Type B pancreatic cell (in vitro differentiated cells): ENCODE results near the gene VSX1. TPM values are rescaled to one million over a fixed set of nuclear protein-coding genes. Genes with fewer than 3 reads are reported as not detected.

Source experiments
- DNase-seq: peaks from one replicate; pipeline ENCODE4 v3.0.0; 2021; ENCODE audit warnings: mixed read lengths; ENCODE audit not compliant: unreplicated experiment; ENCODE audit errors: extremely low spot score
- H3K27ac Mint-ChIP-seq: 2 replicates; pipeline ENCODE4 v1.8.0; 2021; ENCODE audit warnings: mild to moderate bottlenecking, mixed read lengths
- H3K27me3 Mint-ChIP-seq: 2 replicates; pipeline ENCODE4 v1.8.0; 2021; ENCODE audit warnings: mixed read lengths
- H3K36me3 Mint-ChIP-seq: 2 replicates; pipeline ENCODE4 v1.8.0; 2021; ENCODE audit warnings: mixed read lengths
- H3K4me1 Mint-ChIP-seq: one replicate; pipeline ENCODE4 v1.8.0; 2021; ENCODE audit warnings: mixed read lengths; ENCODE audit not compliant: unreplicated experiment
- H3K4me3 Mint-ChIP-seq: 2 replicates; pipeline ENCODE4 v1.8.0; 2021; ENCODE audit warnings: mild to moderate bottlenecking, mixed read lengths
- H3K9me3 Mint-ChIP-seq: 2 replicates; pipeline ENCODE4 v1.8.0; 2021; ENCODE audit warnings: mixed read lengths
- total RNA-seq: library from RNA; stranded (reverse); gene quantifications from 2 replicates; pipeline ENCODE4 v1.2.1, GENCODE V29; 2021; ENCODE audit warnings: low replicate concordance
- TF ChIP-seq, protein P1 (sequence below): fragments of 200-600 bp; sonication (generic); conservative IDR thresholded peaks from 2 replicates; pipeline ENCODE4 v1.5.0; 2021; ENCODE audit warnings: antibody characterized with exemption, mild to moderate bottlenecking

Gene VSX1
- total RNA-seq, 1 donor from 2014 or later = not detected

DNA sequence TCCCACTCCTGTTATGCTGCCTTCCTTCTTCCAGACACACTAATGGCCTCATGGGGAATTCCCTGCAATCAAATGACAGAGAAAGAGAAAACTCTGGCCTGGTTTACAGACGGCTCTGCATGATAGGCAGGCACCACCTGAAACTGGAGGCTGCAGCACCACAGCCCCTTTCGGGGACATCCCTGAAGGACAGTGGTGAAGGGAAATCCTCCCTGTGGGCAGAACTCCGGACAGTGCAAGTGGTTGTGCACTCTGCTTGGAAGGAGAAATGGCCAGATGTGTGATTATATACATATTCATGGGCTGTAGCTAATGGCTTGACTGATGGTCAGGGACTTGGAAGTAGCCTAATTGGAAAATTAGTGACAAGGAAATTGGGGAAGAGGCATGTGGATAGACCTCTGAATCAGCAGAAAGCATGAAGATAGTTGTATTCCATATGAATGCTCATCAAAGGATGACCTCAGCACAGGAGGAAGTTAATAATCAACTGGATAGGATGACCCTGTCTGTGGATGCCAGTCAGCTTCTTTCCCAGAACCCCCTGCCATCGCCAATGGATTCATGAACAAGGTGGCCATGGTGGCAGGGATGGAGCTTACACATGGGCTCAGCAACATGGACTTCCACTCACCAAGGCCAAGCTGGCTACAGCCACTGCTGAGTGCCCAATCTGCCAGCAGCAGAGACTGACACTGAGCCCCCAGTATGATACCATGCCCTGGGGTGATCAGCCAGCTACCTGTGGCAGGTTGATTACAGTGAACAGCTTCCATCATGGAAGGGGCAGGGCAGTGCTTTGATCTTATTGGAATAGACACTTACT is 44.5 kb upstream of the VSX1 start:
- Mint-ChIP-seq H3K4me3 (no peak overlapping the region), H3K4me1 (no peaks in the 10 kb centered on the region), H3K27me3 (peaks cover 25% of the 10 kb centered on the region), H3K9me3 (no peaks in the 10 kb centered on the region), H3K27ac (no peak overlapping the region), H3K36me3 (no peaks in the 10 kb centered on the region)
- DNase-seq = no peak
- TF ChIP-seq, protein P1, sequence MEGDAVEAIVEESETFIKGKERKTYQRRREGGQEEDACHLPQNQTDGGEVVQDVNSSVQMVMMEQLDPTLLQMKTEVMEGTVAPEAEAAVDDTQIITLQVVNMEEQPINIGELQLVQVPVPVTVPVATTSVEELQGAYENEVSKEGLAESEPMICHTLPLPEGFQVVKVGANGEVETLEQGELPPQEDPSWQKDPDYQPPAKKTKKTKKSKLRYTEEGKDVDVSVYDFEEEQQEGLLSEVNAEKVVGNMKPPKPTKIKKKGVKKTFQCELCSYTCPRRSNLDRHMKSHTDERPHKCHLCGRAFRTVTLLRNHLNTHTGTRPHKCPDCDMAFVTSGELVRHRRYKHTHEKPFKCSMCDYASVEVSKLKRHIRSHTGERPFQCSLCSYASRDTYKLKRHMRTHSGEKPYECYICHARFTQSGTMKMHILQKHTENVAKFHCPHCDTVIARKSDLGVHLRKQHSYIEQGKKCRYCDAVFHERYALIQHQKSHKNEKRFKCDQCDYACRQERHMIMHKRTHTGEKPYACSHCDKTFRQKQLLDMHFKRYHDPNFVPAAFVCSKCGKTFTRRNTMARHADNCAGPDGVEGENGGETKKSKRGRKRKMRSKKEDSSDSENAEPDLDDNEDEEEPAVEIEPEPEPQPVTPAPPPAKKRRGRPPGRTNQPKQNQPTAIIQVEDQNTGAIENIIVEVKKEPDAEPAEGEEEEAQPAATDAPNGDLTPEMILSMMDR = no peak

DNA sequence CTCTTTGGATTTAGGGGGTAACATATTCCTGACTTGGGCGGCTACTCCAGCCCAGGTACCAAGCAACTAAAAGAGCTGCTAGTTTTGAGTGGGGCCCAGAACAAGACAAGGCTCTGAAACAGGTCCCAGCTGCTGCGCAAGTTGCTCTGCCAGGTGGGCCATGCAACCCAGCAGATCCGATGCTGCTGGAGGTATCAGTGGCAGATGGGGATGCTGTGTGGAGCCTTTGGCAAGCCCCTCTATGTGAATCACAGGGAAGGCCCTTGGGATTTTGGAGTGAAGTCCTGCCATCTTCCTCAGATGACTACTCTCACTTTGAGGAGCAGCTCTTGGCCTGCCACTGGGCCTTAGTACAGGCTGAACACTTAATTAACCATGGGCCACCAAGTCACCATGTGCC is 43.7 kb upstream of the VSX1 start:
- Mint-ChIP-seq H3K27ac (no peak overlapping the region), H3K4me1 (no peaks in the 10 kb centered on the region), H3K4me3 (no peak overlapping the region), H3K9me3 (no peaks in the 10 kb centered on the region), H3K27me3 (peaks cover 31% of the 10 kb centered on the region), H3K36me3 (no peaks in the 10 kb centered on the region)
- TF ChIP-seq, protein P1 = no peak
- no peak for DNase-seq

DNA sequence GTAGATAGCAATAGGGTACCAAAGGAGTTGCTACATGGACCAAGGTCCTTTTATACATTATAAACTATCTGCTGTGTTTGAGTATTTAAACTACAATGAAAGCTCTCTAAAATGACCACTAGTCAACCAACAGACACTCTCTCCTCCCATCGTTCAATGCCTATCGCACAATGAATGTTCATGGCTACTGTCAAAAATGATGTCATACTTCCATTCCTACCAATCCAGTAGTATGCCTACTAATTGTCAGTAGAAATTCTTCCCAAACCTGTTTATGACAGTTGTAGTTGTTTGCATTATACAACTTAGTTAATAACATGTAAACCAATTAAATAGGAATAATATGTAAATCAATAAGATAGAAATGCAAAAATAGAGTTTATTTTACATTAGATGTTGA is 39.0 kb upstream of the VSX1 start:
- H3K9me3 Mint-ChIP-seq = no peaks in the 10 kb centered on the region
- no peaks in the 10 kb centered on the region for H3K4me1 Mint-ChIP-seq
- H3K27ac Mint-ChIP-seq = no peak overlapping the region
- no peak overlapping the region for H3K4me3 Mint-ChIP-seq
- no peak for DNase-seq
- TF ChIP-seq, protein P1 = no peak
- no peaks in the 10 kb centered on the region for H3K36me3 Mint-ChIP-seq
- H3K27me3 Mint-ChIP-seq = peaks cover 31% of the 10 kb centered on the region

GRCh38 chr20:25120457-25120856 is 38.5 kb upstream of the VSX1 start:
- Mint-ChIP-seq H3K9me3 (no peaks in the 10 kb centered on the region), H3K4me3 (no peak overlapping the region), H3K27me3 (peaks cover 33% of the 10 kb centered on the region), H3K27ac (no peak overlapping the region), H3K4me1 (no peaks in the 10 kb centered on the region), H3K36me3 (no peaks in the 10 kb centered on the region)
- no peak for DNase-seq
- TF ChIP-seq, protein P1 = no peak

GRCh38 chr20:25118529-25118928 is 36.6 kb upstream of the VSX1 start:
- Mint-ChIP-seq H3K4me3 (no peak overlapping the region), H3K27ac (no peak overlapping the region), H3K4me1 (no peaks in the 10 kb centered on the region), H3K36me3 (no peaks in the 10 kb centered on the region), H3K27me3 (peaks cover 31% of the 10 kb centered on the region), H3K9me3 (no peaks in the 10 kb centered on the region)
- DNase-seq = no peak
- TF ChIP-seq, protein P1 = no peak
